Heart left ventricle (tissue), 13 donors: Measurements from ENCODE around the gene GAREM1.

Experiments used
- POLR2A ChIP-seq, 2 donors: fragments of 450-650 bp; IDR thresholded peaks; one replicate each; pipeline ENCODE4 v1.6.1; 2017; ENCODE audit warnings: antibody characterized with exemption in 2 of 2, mild to moderate bottlenecking in 2 of 2, moderate library complexity in 2 of 2
- TF ChIP-seq, protein P1 (sequence below), 12 donors: fragments of 200-600 bp; sonication (generic) in 4 of 12; IDR thresholded peaks; one replicate each; pipeline versions ENCODE4 v1.5.0 to v1.8.0; 2018 to 2022; ENCODE audit warnings: antibody characterized with exemption in 12 of 12, mild to moderate bottlenecking in 5 of 12
- donor health status: ischemic (EF 13 %, LVEDD 7.1; RV severe dilation, severe dysfunction).
- donor health status: DM: no; HTN: yes; CAD: no.
- donor health status: DM: no; HTN: no; CAD: no.
- donor health status: ischemic (EF 25% LVEDD 6.9; RV normal size, moderate dysfunction).
- donor health status: ischemic (EF 25% LVEDD 5.7; RV mildly dilated, moderate dysfunction).
- donor health status: ischemic (EF 35%, LVEDD 5.7; RV mildly dilated, moderate dysfunction).
- donor health status: nonischemic (EF 11% LVEDD 7.7; RV severe dilation, severe dysfunction).
- donor health status: DM: yes; HTN: yes; CAD: no.
- donor health status: PGD.
- donor health status: ischemic (EF 29% LVEDD 5.4; RV normal size, mild dysfunction).
- donor health status: nonischemic (EF 23%, LVEDD 6.1; RV moderate dilation, normal function).

- TF ChIP-seq, protein P1, sequence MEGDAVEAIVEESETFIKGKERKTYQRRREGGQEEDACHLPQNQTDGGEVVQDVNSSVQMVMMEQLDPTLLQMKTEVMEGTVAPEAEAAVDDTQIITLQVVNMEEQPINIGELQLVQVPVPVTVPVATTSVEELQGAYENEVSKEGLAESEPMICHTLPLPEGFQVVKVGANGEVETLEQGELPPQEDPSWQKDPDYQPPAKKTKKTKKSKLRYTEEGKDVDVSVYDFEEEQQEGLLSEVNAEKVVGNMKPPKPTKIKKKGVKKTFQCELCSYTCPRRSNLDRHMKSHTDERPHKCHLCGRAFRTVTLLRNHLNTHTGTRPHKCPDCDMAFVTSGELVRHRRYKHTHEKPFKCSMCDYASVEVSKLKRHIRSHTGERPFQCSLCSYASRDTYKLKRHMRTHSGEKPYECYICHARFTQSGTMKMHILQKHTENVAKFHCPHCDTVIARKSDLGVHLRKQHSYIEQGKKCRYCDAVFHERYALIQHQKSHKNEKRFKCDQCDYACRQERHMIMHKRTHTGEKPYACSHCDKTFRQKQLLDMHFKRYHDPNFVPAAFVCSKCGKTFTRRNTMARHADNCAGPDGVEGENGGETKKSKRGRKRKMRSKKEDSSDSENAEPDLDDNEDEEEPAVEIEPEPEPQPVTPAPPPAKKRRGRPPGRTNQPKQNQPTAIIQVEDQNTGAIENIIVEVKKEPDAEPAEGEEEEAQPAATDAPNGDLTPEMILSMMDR (IDR thresholded peaks at IDR 0.05), result no peak
- TF ChIP-seq POLR2A (IDR thresholded peaks at IDR 0.05), result no peak
Observed at GRCh38 chr18:32373505-32373904, 97.2 kb downstream of the GAREM1 start.
